HG02759 (cell line): ENCODE measurements around the gene MGAT1.
"Not testable (repeated sequence)": the region's sequence is repeated elsewhere in the genome, so short reads cannot be mapped to it uniquely, and the experiment has no call there.

Source experiments
- ATAC-seq: cut with Tn5 transposase; IDR thresholded peaks from one replicate; pipeline ENCODE4 v1.9.1; 2021; ENCODE audit warnings: mild to moderate bottlenecking, moderate library complexity; ENCODE audit not compliant: unreplicated experiment

Gene MGAT1

GRCh38 chr5:180786531-180787398 lies 15.8 kb downstream of the MGAT1 start:
- no peak for ATAC-seq

GRCh38 chr5:180785794-180786221 lies 16.8 kb downstream of the MGAT1 start:
- ATAC-seq: no peak

GRCh38 chr5:180785121-180785781 lies 17.4 kb downstream of the MGAT1 start:
- ATAC-seq: no peak

- ATAC-seq: peak; percentile 69
These were observed 18.0 kb downstream of the MGAT1 start for GRCh38 chr5:180784497-180785097.

GRCh38 chr5:180783340-180784052 lies 19.1 kb downstream of the MGAT1 start:
- ATAC-seq: no peak

- ATAC-seq: no peak
These were observed 19.9 kb downstream of the MGAT1 start for GRCh38 chr5:180782748-180783147.

GRCh38 chr5:180781900-180782326 lies 20.7 kb downstream of the MGAT1 start:
- ATAC-seq: not testable (repeated sequence)

- no peak for ATAC-seq
These were observed 22.5 kb downstream of the MGAT1 start for GRCh38 chr5:180779985-180780610.

GRCh38 chr5:180777475-180777874 lies 25.1 kb downstream of the MGAT1 start:
- no peak for ATAC-seq

GRCh38 chr5:180776376-180776775 lies 26.2 kb downstream of the MGAT1 start:
- no peak for ATAC-seq

- ATAC-seq: no peak
These were observed 27.0 kb downstream of the MGAT1 start for GRCh38 chr5:180775624-180776023.

- ATAC-seq: no peak
These were observed 30.8 kb downstream of the MGAT1 start for GRCh38 chr5:180771839-180772238.

GRCh38 chr5:180769821-180770220 lies 32.8 kb downstream of the MGAT1 start:
- no peak for ATAC-seq

- ATAC-seq: no peak
These were observed 47.0 kb downstream of the MGAT1 start for GRCh38 chr5:180755601-180756000.

GRCh38 chr5:180744253-180744652 lies 58.4 kb downstream of the MGAT1 start:
- no peak for ATAC-seq

- ATAC-seq: no peak
These were observed 59.9 kb downstream of the MGAT1 start for GRCh38 chr5:180742727-180743126.

- not testable (repeated sequence) for ATAC-seq
These were observed 61.7 kb downstream of the MGAT1 start for GRCh38 chr5:180740953-180741352.

GRCh38 chr5:180739958-180740357 lies 62.6 kb downstream of the MGAT1 start, which contains the start of gene OR2Y1:
Gene OR2Y1 (minus strand): TSS chr5:180740058. CDS start chr5:180740058, 0 bp downstream.
- no peak for ATAC-seq

- ATAC-seq: no peak
These were observed 63.3 kb downstream of the MGAT1 start for GRCh38 chr5:180739271-180739670.

GRCh38 chr5:180736536-180736935 lies 66.1 kb downstream of the MGAT1 start:
- no peak for ATAC-seq
